ENCODE results near the gene ASB7. TPM values are rescaled to one million over a fixed set of nuclear protein-coding genes. Genes with fewer than 3 reads are reported as not detected.

The ASB7 gene
- total RNA-seq, 1 donor from 2014 or later = 18.0 TPM

Other genes starting within 250 kb of the ASB7 start
- gene CERS3, start 73.6 kb upstream of the ASB7 start, total RNA-seq = 0.21 and 0.40 TPM in 2 replicates
- gene LINS1, start 405 bp upstream of the ASB7 start, total RNA-seq = 63.9 and 64.9 TPM in 2 replicates

Data from activated CD4-positive, alpha-beta T cell treated with anti-CD3 and anti-CD28 coated beads, Interleukin-2, amount 10 ng/mL, durations not matched to agents 24 days and 14 days (primary cell).